Measurements from ENCODE around the gene IPO11.

IPO11 gene

GRCh38 chr5:62403411-62404250 lies 8.9 kb upstream of the IPO11 start, which contains the start of gene DIMT1:
Gene DIMT1 (minus strand): TSS chr5:62403905. CDS start chr5:62403772, 133 bp downstream.
- no peak for TF ChIP-seq CSDC2 (CRISPR knock-in tag; IDR thresholded peaks at IDR 0.05)
- ATAC-seq = peak; percentile 99

- ATAC-seq = no peak
- TF ChIP-seq PATZ1 (CRISPR knock-in tag; IDR thresholded peaks at IDR 0.05; ENCODE audit: borderline replicate concordance) = no peak
- TF ChIP-seq ISL1 (CRISPR knock-in tag; IDR thresholded peaks at IDR 0.05) = no peak
- TF ChIP-seq RARB (CRISPR knock-in tag; IDR thresholded peaks at IDR 0.05) = no peak
- TF ChIP-seq TCF4 (CRISPR knock-in tag; IDR thresholded peaks at IDR 0.05; ENCODE audit: borderline replicate concordance) = no peak
- no peak for TF ChIP-seq CREB5 (CRISPR knock-in tag; IDR thresholded peaks at IDR 0.05; ENCODE audit: low read depth)
- TF ChIP-seq ZNF8 (CRISPR knock-in tag; IDR thresholded peaks at IDR 0.05) = no peak
- no peak for TF ChIP-seq GLIS3 (CRISPR knock-in tag; IDR thresholded peaks at IDR 0.05)
- no peak for TF ChIP-seq BACH2 (CRISPR knock-in tag; IDR thresholded peaks at IDR 0.05; ENCODE audit: borderline replicate concordance)
- no peak for TF ChIP-seq TOX (CRISPR knock-in tag; IDR thresholded peaks at IDR 0.05; ENCODE audit: borderline replicate concordance)
- TF ChIP-seq TSHZ2 (CRISPR knock-in tag; IDR thresholded peaks at IDR 0.05) = no peak
- no peak for TF ChIP-seq CSDC2 (CRISPR knock-in tag; IDR thresholded peaks at IDR 0.05)
- no peak for TF ChIP-seq ZFP3 (CRISPR knock-in tag; IDR thresholded peaks at IDR 0.05)
- no peak for TF ChIP-seq ZNF565 (CRISPR knock-in tag; conservative IDR thresholded peaks at IDR 0.05; ENCODE audit: low read depth)
- TF ChIP-seq POU6F1 (CRISPR knock-in tag; IDR thresholded peaks at IDR 0.05; ENCODE audit: borderline replicate concordance, low read depth) = no peak
- TF ChIP-seq PPARA (CRISPR knock-in tag; IDR thresholded peaks at IDR 0.05; ENCODE audit: borderline replicate concordance) = no peak
- TF ChIP-seq ESRRG (CRISPR knock-in tag; IDR thresholded peaks at IDR 0.05) = no peak
- no peak for TF ChIP-seq CSRNP3 (CRISPR knock-in tag; IDR thresholded peaks at IDR 0.05)
Measured at GRCh38 chr5:62413711-62414110, 1.1 kb downstream of the IPO11 start.

GRCh38 chr5:62418462-62419076 lies 6.0 kb downstream of the IPO11 start:
- ATAC-seq = no peak
- TF ChIP-seq CSRNP3 (CRISPR knock-in tag; IDR thresholded peaks at IDR 0.05) (no peak), CSDC2 (CRISPR knock-in tag; IDR thresholded peaks at IDR 0.05) (no peak), ZNF8 (CRISPR knock-in tag; IDR thresholded peaks at IDR 0.05) (no peak), ZNF70 (CRISPR knock-in tag; IDR thresholded peaks at IDR 0.05) (no peak), OSR1 (CRISPR knock-in tag; IDR thresholded peaks at IDR 0.05) (no peak), RARB (CRISPR knock-in tag; IDR thresholded peaks at IDR 0.05) (no peak), GLIS3 (CRISPR knock-in tag; IDR thresholded peaks at IDR 0.05) (no peak), TCF4 (CRISPR knock-in tag; IDR thresholded peaks at IDR 0.05; ENCODE audit: borderline replicate concordance) (no peak), ZNF565 (CRISPR knock-in tag; conservative IDR thresholded peaks at IDR 0.05; ENCODE audit: low read depth) (no peak), POU6F1 (CRISPR knock-in tag; IDR thresholded peaks at IDR 0.05; ENCODE audit: borderline replicate concordance, low read depth) (no peak), SNAI2 (CRISPR knock-in tag; IDR thresholded peaks at IDR 0.05) (no peak), ISL1 (CRISPR knock-in tag; IDR thresholded peaks at IDR 0.05) (no peak), ARNTL (CRISPR knock-in tag; IDR thresholded peaks at IDR 0.05; ENCODE audit: borderline replicate concordance, low read depth) (no peak)
